GM23338 (cell line): ENCODE results near the gene MYO7B. TPM values are rescaled to one million over a fixed set of nuclear protein-coding genes. Genes with fewer than 3 reads are reported as not detected.

Experiments used
- ATAC-seq: fragments of 200-7000 bp; cut with Tn5 transposase; 3 replicates; pipeline ENCODE4 v1.9.1; 2020
- DNase-seq: peaks from one replicate; pipeline ENCODE4 v3.0.0-alpha.2; 2015; ENCODE audit warnings: low spot score
- H2AFZ ChIP-seq: fragments of 200-600 bp; sonication (generic); 2 replicates; pipeline ENCODE4 v1.8.0; 2016; ENCODE audit warnings: antibody characterized with exemption, mild to moderate bottlenecking, moderate library complexity
- H3F3A ChIP-seq: fragments of 200-600 bp; sonication (generic); replicated peaks from 2 replicates; pipeline ENCODE4 v1.8.0; 2017; ENCODE audit warnings: antibody characterized with exemption, mixed run types, low read depth
- H3K27ac ChIP-seq: fragments of 200-600 bp; sonication (generic); 2 replicates; pipeline ENCODE4 v1.6.1; 2016; ENCODE audit warnings: low read depth
- H3K27me3 ChIP-seq: fragments of 200-600 bp; sonication (generic); 2 replicates; pipeline ENCODE4 v1.8.0; 2016; ENCODE audit warnings: mild to moderate bottlenecking, mixed run types, moderate library complexity; ENCODE audit not compliant: insufficient read depth
- H3K36me3 ChIP-seq: fragments of 200-600 bp; sonication (generic); 2 replicates; pipeline ENCODE4 v1.8.0; 2016; ENCODE audit warnings: mild to moderate bottlenecking; ENCODE audit not compliant: insufficient read depth
- H3K4me1 ChIP-seq: fragments of 200-600 bp; sonication (generic); 2 replicates; pipeline ENCODE4 v1.8.0; 2016; ENCODE audit warnings: mild to moderate bottlenecking, moderate library complexity; ENCODE audit not compliant: insufficient read depth
- H3K4me2 ChIP-seq: fragments of 200-600 bp; sonication (generic); 2 replicates; pipeline ENCODE4 v1.7.1; 2017; ENCODE audit warnings: mixed run types
- H3K4me3 ChIP-seq: fragments of 200-600 bp; sonication (generic); 2 replicates; pipeline ENCODE4 v1.6.1; 2016; ENCODE audit warnings: mixed run types
- H3K79me2 ChIP-seq: fragments of 200-600 bp; sonication (generic); replicated peaks from 2 replicates; pipeline ENCODE4 v1.8.0; 2017; ENCODE audit warnings: mild to moderate bottlenecking; ENCODE audit not compliant: insufficient read depth
- H3K9me2 ChIP-seq: fragments of 200-600 bp; sonication (generic); 2 replicates; pipeline ENCODE4 v1.8.0; 2017; ENCODE audit not compliant: insufficient read depth
- H4K20me1 ChIP-seq: fragments of 200-600 bp; sonication (generic); replicated peaks from 2 replicates; pipeline ENCODE4 v1.8.0; 2017; ENCODE audit warnings: mild to moderate bottlenecking; ENCODE audit not compliant: insufficient read depth
- H3K27ac Mint-ChIP-seq: 2 replicates; pipeline ENCODE4 v1.8.0; 2020; ENCODE audit warnings: inconsistent platforms, mild to moderate bottlenecking, moderate library complexity, mixed read lengths
- H3K27me3 Mint-ChIP-seq: 3 replicates; pipeline ENCODE4 v1.8.0; 2022; ENCODE audit warnings: low read depth, mild to moderate bottlenecking, moderate library complexity, mixed read lengths, inconsistent platforms; ENCODE audit not compliant: insufficient read depth, poor library complexity
- H3K36me3 Mint-ChIP-seq: 3 replicates; pipeline ENCODE4 v1.8.0; 2021; ENCODE audit warnings: low read depth, mild to moderate bottlenecking, inconsistent platforms, moderate library complexity, mixed read lengths
- H3K4me1 Mint-ChIP-seq: 3 replicates; pipeline ENCODE4 v1.8.0; 2020; ENCODE audit warnings: mild to moderate bottlenecking, inconsistent platforms, mixed read lengths
- H3K4me3 Mint-ChIP-seq: 3 replicates; pipeline ENCODE4 v1.8.0; 2021; ENCODE audit warnings: moderate library complexity, mild to moderate bottlenecking, inconsistent platforms, mixed read lengths
- H3K9me3 Mint-ChIP-seq: 3 replicates; pipeline ENCODE4 v1.8.0; 2020; ENCODE audit warnings: moderate library complexity, mild to moderate bottlenecking, inconsistent platforms, mixed read lengths
- CREB1 ChIP-seq: fragments of 250-450 bp; sonication (Bioruptor Pico); IDR thresholded peaks from 2 replicates; pipeline ENCODE4 v1.5.0; 2020; ENCODE audit warnings: low read depth, mild to moderate bottlenecking, moderate library complexity
- CTCF ChIP-seq, 2 experiments: fragments of 200-600 bp in 1 of 2; sonication (generic) in 1 of 2; conservative IDR thresholded peaks; 2 replicates each; pipeline versions ENCODE4 v1.5.1 to v1.6.1; 2016 to 2017; ENCODE audit warnings: antibody characterized with exemption in 2 of 2, low read depth in 2 of 2, mild to moderate bottlenecking in 2 of 2, moderate library complexity in 1 of 2
- ETS1 ChIP-seq: IDR thresholded peaks from 2 replicates; pipeline ENCODE4 v1.6.1; 2016; ENCODE audit warnings: antibody characterized with exemption
- EZH2 ChIP-seq: fragments of 200-600 bp; sonication (generic); IDR thresholded peaks from one replicate; pipeline ENCODE4 v1.8.0; 2017; ENCODE audit warnings: antibody characterized with exemption, mild to moderate bottlenecking, low read depth; ENCODE audit not compliant: unreplicated experiment
- EZH2phosphoT487 ChIP-seq: fragments of 200-600 bp; sonication (generic); IDR thresholded peaks from one replicate; pipeline ENCODE4 v1.8.1; 2018; ENCODE audit warnings: antibody characterized with exemption; ENCODE audit not compliant: unreplicated experiment
- JUNB ChIP-seq: IDR thresholded peaks from one replicate; pipeline ENCODE4 v1.6.1; 2016; ENCODE audit warnings: antibody characterized with exemption; ENCODE audit not compliant: unreplicated experiment
- NANOG ChIP-seq: IDR thresholded peaks from 2 replicates; pipeline ENCODE4 v1.6.1; 2016; ENCODE audit warnings: antibody characterized with exemption, borderline replicate concordance
- POLR2AphosphoS5 ChIP-seq: IDR thresholded peaks from 2 replicates; pipeline ENCODE4 v1.6.1; 2016; ENCODE audit warnings: antibody characterized with exemption, low read depth
- REST ChIP-seq: IDR thresholded peaks from one replicate; pipeline ENCODE4 v1.6.1; 2018; ENCODE audit warnings: antibody characterized with exemption; ENCODE audit not compliant: unreplicated experiment
- STAT1 ChIP-seq: IDR thresholded peaks from one replicate; pipeline ENCODE4 v1.6.1; 2016; ENCODE audit warnings: antibody characterized with exemption; ENCODE audit not compliant: unreplicated experiment
- ZNF114 ChIP-seq: fragments of 250-450 bp; sonication (Bioruptor Pico); IDR thresholded peaks from 2 replicates; pipeline ENCODE4 v1.5.0; 2020; ENCODE audit warnings: mild to moderate bottlenecking, moderate library complexity
- ZNF331 ChIP-seq: fragments of 250-450 bp; sonication (Bioruptor Pico); IDR thresholded peaks from 2 replicates; pipeline ENCODE4 v1.5.0; 2020; ENCODE audit warnings: low read depth, mild to moderate bottlenecking, moderate library complexity
- ZNF462 ChIP-seq: fragments of 250-450 bp; sonication (Bioruptor Pico); IDR thresholded peaks from 2 replicates; pipeline ENCODE4 v1.5.0; 2020; ENCODE audit warnings: mild to moderate bottlenecking, moderate library complexity
- polyA plus RNA-seq: library from polyadenylated mRNA; unstranded; fragments of >200 nt; fragmentation: Nextera tagmentation; extraction: Ambion mirVana; gene quantifications from 2 replicates; pipeline ENCODE4 v1.2.1, GENCODE V29; 2016
- total RNA-seq: library from RNA; depleted of rRNA; stranded (reverse); fragments of >200 nt; shearing (Covaris generic); gene quantifications from 2 replicates; pipeline ENCODE4 v1.2.3, GENCODE V29; 2014

MYO7B gene
- total and polyA plus RNA-seq, 2 experiments from 2014 or later: not detected

GRCh38 chr2:127641846-127642507 is 106.5 kb downstream of the MYO7B start:
- H3K4me3 ChIP-seq: no peak overlapping the region
- no peak for TF ChIP-seq NANOG
- no peak for TF ChIP-seq ZNF462 (CRISPR knock-in tag)
- TF ChIP-seq EZH2phosphoT487: no peak
- TF ChIP-seq CREB1: no peak
- no peak for TF ChIP-seq ZNF114 (CRISPR knock-in tag)
- no peak for TF ChIP-seq ZNF331 (CRISPR knock-in tag)
- TF ChIP-seq ETS1: no peak
- TF ChIP-seq EZH2: no peak
- no peak for TF ChIP-seq POLR2AphosphoS5
- no peak for TF ChIP-seq JUNB
- no peak for TF ChIP-seq CTCF (conservative IDR thresholded peaks at IDR 0.05; ENCODE audit: low read depth in 2 of 2)
- no peak for TF ChIP-seq REST
- TF ChIP-seq STAT1: no peak
- no peak overlapping the region for H3K27ac ChIP-seq
- H3F3A ChIP-seq: no peaks in the 10 kb centered on the region
- H3K9me3 Mint-ChIP-seq: no peaks in the 10 kb centered on the region
- ATAC-seq (no peak), DNase-seq (no peak)
- H3K27me3 ChIP-seq: no peaks in the 10 kb centered on the region
- H3K4me1 Mint-ChIP-seq: peaks cover 9% of the 10 kb centered on the region; the same call in 2 of the 3 replicates
- no peak overlapping the region for H2AFZ ChIP-seq
- H3K4me2 ChIP-seq: no peak overlapping the region
- no peaks in the 10 kb centered on the region for H3K79me2 ChIP-seq
- H4K20me1 ChIP-seq: no peaks in the 10 kb centered on the region
- peaks cover 10% of the 10 kb centered on the region; the same call in 1 of the 2 replicates for H3K4me1 ChIP-seq
- no peaks in the 10 kb centered on the region for H3K36me3 ChIP-seq
- no peak overlapping the region for H3K4me3 Mint-ChIP-seq
- H3K36me3 Mint-ChIP-seq: no peaks in the 10 kb centered on the region
- no peak overlapping the region for H3K27ac Mint-ChIP-seq
- H3K9me2 ChIP-seq: no peaks in the 10 kb centered on the region
- H3K27me3 Mint-ChIP-seq: peaks cover 3% of the 10 kb centered on the region
